ENCODE measurements around the gene FOXRED2.

DNA sequence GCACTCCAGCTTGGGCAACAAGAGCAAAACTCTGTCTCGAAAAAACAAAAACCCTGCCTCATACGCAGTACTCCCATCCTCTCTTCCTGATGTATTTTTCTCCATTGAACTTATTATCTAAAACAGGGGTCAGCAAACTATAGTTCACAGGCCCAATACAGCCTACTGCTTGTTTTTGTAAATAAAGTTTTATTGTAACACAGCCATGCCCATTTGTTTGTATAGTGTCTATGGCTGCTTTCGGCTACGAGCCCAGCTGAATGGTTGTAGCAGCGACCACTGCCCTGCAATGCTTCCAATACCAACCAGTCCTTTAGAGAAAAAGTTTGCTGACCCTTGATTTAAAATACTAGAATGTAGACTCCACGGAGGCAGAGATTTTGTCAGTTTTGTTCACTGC lies 31.5 kb downstream of the FOXRED2 start:
- TF ChIP-seq, protein P1, sequence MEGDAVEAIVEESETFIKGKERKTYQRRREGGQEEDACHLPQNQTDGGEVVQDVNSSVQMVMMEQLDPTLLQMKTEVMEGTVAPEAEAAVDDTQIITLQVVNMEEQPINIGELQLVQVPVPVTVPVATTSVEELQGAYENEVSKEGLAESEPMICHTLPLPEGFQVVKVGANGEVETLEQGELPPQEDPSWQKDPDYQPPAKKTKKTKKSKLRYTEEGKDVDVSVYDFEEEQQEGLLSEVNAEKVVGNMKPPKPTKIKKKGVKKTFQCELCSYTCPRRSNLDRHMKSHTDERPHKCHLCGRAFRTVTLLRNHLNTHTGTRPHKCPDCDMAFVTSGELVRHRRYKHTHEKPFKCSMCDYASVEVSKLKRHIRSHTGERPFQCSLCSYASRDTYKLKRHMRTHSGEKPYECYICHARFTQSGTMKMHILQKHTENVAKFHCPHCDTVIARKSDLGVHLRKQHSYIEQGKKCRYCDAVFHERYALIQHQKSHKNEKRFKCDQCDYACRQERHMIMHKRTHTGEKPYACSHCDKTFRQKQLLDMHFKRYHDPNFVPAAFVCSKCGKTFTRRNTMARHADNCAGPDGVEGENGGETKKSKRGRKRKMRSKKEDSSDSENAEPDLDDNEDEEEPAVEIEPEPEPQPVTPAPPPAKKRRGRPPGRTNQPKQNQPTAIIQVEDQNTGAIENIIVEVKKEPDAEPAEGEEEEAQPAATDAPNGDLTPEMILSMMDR (IDR thresholded peaks at IDR 0.05): no peak
- no peak for TF ChIP-seq POLR2A (IDR thresholded peaks at IDR 0.05)
- no peak for TF ChIP-seq POLR2AphosphoS5 (IDR thresholded peaks at IDR 0.05)
- no peak for TF ChIP-seq EP300 (IDR thresholded peaks at IDR 0.05; ENCODE audit: low read depth)

All from transverse colon (tissue), 4 donors.